Measurements from ENCODE around the gene HYDIN. TPM values are rescaled to one million over a fixed set of nuclear protein-coding genes. Genes with fewer than 3 reads are reported as not detected.
A peak's percentile ranks its signal among the peaks of the same experiment; 100 is the strongest.

Gene HYDIN
- total and polyA plus RNA-seq, 2 experiments from 2014 or later, result 3.1 to 7.7 TPM

DNA sequence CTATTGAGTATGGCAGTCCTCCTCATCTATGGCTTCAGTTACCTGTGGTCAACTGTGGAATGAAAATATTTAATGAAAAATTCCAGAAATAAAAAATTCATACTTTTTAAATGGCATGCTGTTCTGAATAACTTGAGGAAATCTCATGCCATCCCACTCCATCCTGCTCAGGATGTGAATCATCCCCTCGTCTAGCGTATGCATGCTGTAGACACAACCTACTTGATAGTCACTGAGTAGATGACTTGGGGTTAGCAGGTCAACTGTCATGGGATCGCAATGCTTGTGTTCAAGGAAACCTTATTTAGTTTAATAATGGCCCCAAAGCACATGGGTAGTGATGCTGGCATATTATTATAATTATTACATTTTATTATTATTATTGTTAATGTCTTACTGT is 424.7 kb downstream of the HYDIN start (continued):
- TF ChIP-seq, protein P1, sequence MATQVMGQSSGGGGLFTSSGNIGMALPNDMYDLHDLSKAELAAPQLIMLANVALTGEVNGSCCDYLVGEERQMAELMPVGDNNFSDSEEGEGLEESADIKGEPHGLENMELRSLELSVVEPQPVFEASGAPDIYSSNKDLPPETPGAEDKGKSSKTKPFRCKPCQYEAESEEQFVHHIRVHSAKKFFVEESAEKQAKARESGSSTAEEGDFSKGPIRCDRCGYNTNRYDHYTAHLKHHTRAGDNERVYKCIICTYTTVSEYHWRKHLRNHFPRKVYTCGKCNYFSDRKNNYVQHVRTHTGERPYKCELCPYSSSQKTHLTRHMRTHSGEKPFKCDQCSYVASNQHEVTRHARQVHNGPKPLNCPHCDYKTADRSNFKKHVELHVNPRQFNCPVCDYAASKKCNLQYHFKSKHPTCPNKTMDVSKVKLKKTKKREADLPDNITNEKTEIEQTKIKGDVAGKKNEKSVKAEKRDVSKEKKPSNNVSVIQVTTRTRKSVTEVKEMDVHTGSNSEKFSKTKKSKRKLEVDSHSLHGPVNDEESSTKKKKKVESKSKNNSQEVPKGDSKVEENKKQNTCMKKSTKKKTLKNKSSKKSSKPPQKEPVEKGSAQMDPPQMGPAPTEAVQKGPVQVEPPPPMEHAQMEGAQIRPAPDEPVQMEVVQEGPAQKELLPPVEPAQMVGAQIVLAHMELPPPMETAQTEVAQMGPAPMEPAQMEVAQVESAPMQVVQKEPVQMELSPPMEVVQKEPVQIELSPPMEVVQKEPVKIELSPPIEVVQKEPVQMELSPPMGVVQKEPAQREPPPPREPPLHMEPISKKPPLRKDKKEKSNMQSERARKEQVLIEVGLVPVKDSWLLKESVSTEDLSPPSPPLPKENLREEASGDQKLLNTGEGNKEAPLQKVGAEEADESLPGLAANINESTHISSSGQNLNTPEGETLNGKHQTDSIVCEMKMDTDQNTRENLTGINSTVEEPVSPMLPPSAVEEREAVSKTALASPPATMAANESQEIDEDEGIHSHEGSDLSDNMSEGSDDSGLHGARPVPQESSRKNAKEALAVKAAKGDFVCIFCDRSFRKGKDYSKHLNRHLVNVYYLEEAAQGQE (IDR thresholded peaks at IDR 0.05; ENCODE audit: unreplicated experiment), result no peak
- TF ChIP-seq, protein P2, sequence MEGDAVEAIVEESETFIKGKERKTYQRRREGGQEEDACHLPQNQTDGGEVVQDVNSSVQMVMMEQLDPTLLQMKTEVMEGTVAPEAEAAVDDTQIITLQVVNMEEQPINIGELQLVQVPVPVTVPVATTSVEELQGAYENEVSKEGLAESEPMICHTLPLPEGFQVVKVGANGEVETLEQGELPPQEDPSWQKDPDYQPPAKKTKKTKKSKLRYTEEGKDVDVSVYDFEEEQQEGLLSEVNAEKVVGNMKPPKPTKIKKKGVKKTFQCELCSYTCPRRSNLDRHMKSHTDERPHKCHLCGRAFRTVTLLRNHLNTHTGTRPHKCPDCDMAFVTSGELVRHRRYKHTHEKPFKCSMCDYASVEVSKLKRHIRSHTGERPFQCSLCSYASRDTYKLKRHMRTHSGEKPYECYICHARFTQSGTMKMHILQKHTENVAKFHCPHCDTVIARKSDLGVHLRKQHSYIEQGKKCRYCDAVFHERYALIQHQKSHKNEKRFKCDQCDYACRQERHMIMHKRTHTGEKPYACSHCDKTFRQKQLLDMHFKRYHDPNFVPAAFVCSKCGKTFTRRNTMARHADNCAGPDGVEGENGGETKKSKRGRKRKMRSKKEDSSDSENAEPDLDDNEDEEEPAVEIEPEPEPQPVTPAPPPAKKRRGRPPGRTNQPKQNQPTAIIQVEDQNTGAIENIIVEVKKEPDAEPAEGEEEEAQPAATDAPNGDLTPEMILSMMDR (conservative IDR thresholded peaks at IDR 0.05; ENCODE audit: low read depth in 2 of 2), result no peak
- TF ChIP-seq EZH2phosphoT487 (IDR thresholded peaks at IDR 0.05; ENCODE audit: unreplicated experiment) (no peak), EZH2 (IDR thresholded peaks at IDR 0.05; ENCODE audit: low read depth, unreplicated experiment) (no peak), STAT1 (IDR thresholded peaks at IDR 0.05; ENCODE audit: unreplicated experiment) (no peak)

DNA sequence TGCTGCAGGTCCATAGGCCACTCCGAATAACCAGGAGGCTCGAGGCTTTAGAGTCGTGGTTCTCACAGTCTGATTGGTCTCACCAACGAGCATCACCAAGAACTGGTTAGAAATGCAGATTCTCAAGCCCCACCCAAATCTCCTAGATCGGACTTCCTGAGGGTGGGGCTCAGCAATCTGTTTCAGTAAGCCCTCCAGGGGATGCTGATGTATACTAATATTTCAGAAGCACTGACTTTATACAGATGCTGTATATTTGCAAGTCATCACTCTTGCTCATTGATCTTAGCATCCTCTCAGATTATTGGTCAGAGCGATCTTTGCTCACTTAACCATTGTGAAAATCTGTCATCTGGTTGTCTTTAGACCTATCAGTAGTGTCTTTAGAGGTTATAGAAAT is 425.1 kb downstream of the HYDIN start:
- Mint-ChIP-seq H3K4me3 (no peak overlapping the region), H3K36me3 (ENCODE audit: low read depth) (no peaks in the 10 kb centered on the region), H3K27ac (no peak overlapping the region), H3K4me1 (peaks cover 8% of the 10 kb centered on the region; the same call in 2 of the 3 replicates), H3K9me3 (no peaks in the 10 kb centered on the region), H3K27me3 (ENCODE audit: insufficient read depth, low read depth, poor library complexity) (peaks cover 6% of the 10 kb centered on the region)
- DNase-seq (ENCODE audit: low spot score) (peak; percentile 26), ATAC-seq (no peak)
- Histone ChIP-seq H3K36me3 (ENCODE audit: insufficient read depth) (no peaks in the 10 kb centered on the region), H3K27ac (ENCODE audit: low read depth) (no peak overlapping the region), H3K27me3 (ENCODE audit: insufficient read depth) (peaks cover 38% of the 10 kb centered on the region), H2AFZ (no peak overlapping the region), H3K4me3 (no peak overlapping the region), H3K9me2 (ENCODE audit: insufficient read depth) (no peaks in the 10 kb centered on the region), H3K79me2 (replicated peaks; ENCODE audit: insufficient read depth) (peaks cover 3% of the 10 kb centered on the region), H4K20me1 (replicated peaks; ENCODE audit: insufficient read depth) (no peaks in the 10 kb centered on the region; the same call in 1 of the 2 replicates), H3K4me1 (ENCODE audit: insufficient read depth) (peaks cover 6% of the 10 kb centered on the region; the same call in 1 of the 2 replicates), H3K4me2 (no peak overlapping the region), H3F3A (replicated peaks; ENCODE audit: low read depth) (0 out of 2 replicates have a peak, but pooled peaks cover 3% of the 10 kb centered on the region)
- TF ChIP-seq, protein P1 (IDR thresholded peaks at IDR 0.05; ENCODE audit: unreplicated experiment), result no peak
- TF ChIP-seq EZH2phosphoT487 (IDR thresholded peaks at IDR 0.05; ENCODE audit: unreplicated experiment), result no peak
- TF ChIP-seq, protein P2 (conservative IDR thresholded peaks at IDR 0.05; ENCODE audit: low read depth in 2 of 2), result no peak

All from GM23338 (cell line).